ENCODE results near the gene C5orf47.

DNA sequence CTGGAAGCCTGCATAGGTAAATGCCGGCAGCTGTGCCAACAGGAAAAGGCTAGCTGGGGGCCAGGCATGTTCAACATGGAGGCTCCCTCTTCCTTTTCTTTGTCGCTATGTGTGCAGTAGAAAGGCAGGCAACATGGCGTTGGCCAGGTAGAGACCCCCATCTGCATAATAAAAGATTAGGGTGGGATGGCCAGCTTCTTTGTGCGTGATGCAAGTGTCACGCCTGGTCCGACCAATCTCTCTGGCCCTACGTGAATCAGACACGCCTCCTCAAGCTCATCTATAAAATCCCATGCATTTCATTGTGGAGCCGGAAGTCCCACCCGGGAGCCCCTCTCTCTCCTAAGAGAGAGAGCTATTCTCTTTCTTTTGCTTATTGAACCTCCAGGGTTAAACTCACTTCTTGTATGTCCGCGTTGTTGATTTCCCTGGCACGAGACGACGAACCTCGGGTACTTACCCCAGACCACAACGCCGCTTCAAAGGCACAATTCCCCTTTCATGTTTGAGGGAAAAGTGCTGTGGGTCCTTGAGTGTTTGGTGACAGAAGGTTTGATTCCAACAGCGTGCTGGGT is 25.0 kb upstream of the C5orf47 start:
- TF ChIP-seq CTCF (IDR thresholded peaks at IDR 0.05), result no peak
- no peak for TF ChIP-seq POLR2A (IDR thresholded peaks at IDR 0.05)
